Neuronal stem cell (in vitro differentiated cells): ENCODE measurements around the gene RBCK1.

Experiments
- DNase-seq: peaks from one replicate; pipeline ENCODE4 v3.0.0-alpha.2; 2013; ENCODE audit warnings: low spot score
- H2AFZ ChIP-seq: one replicate; pipeline ENCODE4 v1.6.1; 2013; ENCODE audit warnings: mild to moderate bottlenecking, low read length, inconsistent platforms
- H2AK5ac ChIP-seq: 2 replicates; pipeline ENCODE4 v1.6.1; 2013; ENCODE audit warnings: low read depth, mild to moderate bottlenecking, inconsistent platforms, low read length, moderate library complexity, mixed read lengths
- H2BK120ac ChIP-seq: 2 replicates; pipeline ENCODE4 v1.6.1; 2013; ENCODE audit warnings: low read depth, mild to moderate bottlenecking, inconsistent platforms, low read length, moderate library complexity, mixed read lengths
- H2BK12ac ChIP-seq: one replicate; pipeline ENCODE4 v1.6.1; 2013; ENCODE audit warnings: low read length, inconsistent platforms
- H2BK15ac ChIP-seq: 2 replicates; pipeline ENCODE4 v1.6.1; 2013; ENCODE audit warnings: mild to moderate bottlenecking, low read length, inconsistent platforms, mixed read lengths
- H2BK5ac ChIP-seq: one replicate; pipeline ENCODE4 v1.6.1; 2013; ENCODE audit warnings: inconsistent platforms, mild to moderate bottlenecking, low read length, moderate library complexity
- H3K14ac ChIP-seq: one replicate; pipeline ENCODE4 v1.6.1; 2013; ENCODE audit warnings: low read length, inconsistent platforms
- H3K18ac ChIP-seq: 2 replicates; pipeline ENCODE4 v1.6.1; 2013; ENCODE audit warnings: low read length, inconsistent platforms
- H3K23ac ChIP-seq: 2 replicates; pipeline ENCODE4 v1.6.1; 2013; ENCODE audit warnings: low read depth, mild to moderate bottlenecking, mixed read lengths, low read length, inconsistent platforms; ENCODE audit not compliant: poor library complexity
- H3K27ac ChIP-seq: replicated peaks from 3 replicates; pipeline ENCODE4 v1.5.1; 2013; ENCODE audit warnings: low read length, inconsistent platforms
- H3K27me3 ChIP-seq, 3 experiments: 2 replicates each; pipeline ENCODE4 v1.6.1; 2013; ENCODE audit warnings: low read length in 3 of 3, mild to moderate bottlenecking in 2 of 3, inconsistent platforms in 1 of 3, low read depth in 1 of 3, mixed read lengths in 1 of 3, moderate library complexity in 1 of 3; ENCODE audit not compliant: control insufficient read depth in 3 of 3, insufficient read depth in 3 of 3
- H3K36me3 ChIP-seq, 2 donors: replicated peaks in 1 of 2; 2 replicates each; pipeline ENCODE4 v1.6.1; 2013; ENCODE audit warnings: low read length in 2 of 2; ENCODE audit not compliant: control insufficient read depth in 2 of 2, insufficient read depth in 2 of 2
- H3K4ac ChIP-seq: 2 replicates; pipeline ENCODE4 v1.6.1; 2013; ENCODE audit warnings: inconsistent platforms, mild to moderate bottlenecking, low read length, moderate library complexity
- H3K4me1 ChIP-seq, 2 donors: 1 replicate in 1 of 2; 2 replicates in 1 of 2; pipeline ENCODE4 v1.6.1; 2013; ENCODE audit warnings: low read length in 2 of 2, low read depth in 1 of 2; ENCODE audit not compliant: control insufficient read depth in 2 of 2, insufficient read depth in 1 of 2
- H3K4me2 ChIP-seq: one replicate; pipeline ENCODE4 v1.6.1; 2013; ENCODE audit warnings: mild to moderate bottlenecking, low read length, inconsistent platforms; ENCODE audit not compliant: insufficient read depth, poor library complexity, severe bottlenecking
- H3K4me3 ChIP-seq, 2 donors: 2 replicates each; pipeline ENCODE4 v1.5.1; 2013; ENCODE audit warnings: low read length in 2 of 2, mild to moderate bottlenecking in 2 of 2, inconsistent platforms in 1 of 2, moderate library complexity in 1 of 2
- H3K79me1 ChIP-seq: one replicate; pipeline ENCODE4 v1.6.1; 2013; ENCODE audit warnings: low read depth, mild to moderate bottlenecking, inconsistent platforms, low read length, moderate library complexity
- H3K9ac ChIP-seq: one replicate; pipeline ENCODE4 v1.6.1; 2013; ENCODE audit warnings: mild to moderate bottlenecking, low read depth, low read length, inconsistent platforms; ENCODE audit not compliant: poor library complexity
- H3K9me3 ChIP-seq, 2 donors: replicated peaks in 1 of 2; 2 replicates each; pipeline versions ENCODE3 to v1.6.1; 2013; ENCODE audit warnings: low read length in 2 of 2, mild to moderate bottlenecking in 2 of 2, inconsistent platforms in 1 of 2, low read depth in 1 of 2, mixed read lengths in 1 of 2, moderate library complexity in 1 of 2; ENCODE audit not compliant: control insufficient read depth in 2 of 2, insufficient read depth in 1 of 2
- H4K8ac ChIP-seq: one replicate; pipeline ENCODE4 v1.6.1; 2013; ENCODE audit warnings: low read depth, mild to moderate bottlenecking, inconsistent platforms, low read length, moderate library complexity
- H4K91ac ChIP-seq: one replicate; pipeline ENCODE4 v1.6.1; 2013; ENCODE audit warnings: low read length, low read depth, mild to moderate bottlenecking, inconsistent platforms; ENCODE audit not compliant: poor library complexity
- WGBS, 2 donors: extraction: QIAGEN DNeasy Blood & Tissue Kit; methylation state at CpG; one replicate each; pipeline ENCODE4 v1.1.7; 2013; ENCODE audit warnings: missing lambda C conversion rate in 2 of 2, mixed read lengths in 1 of 2; ENCODE audit not compliant: insufficient read length in 2 of 2, insufficient replicate concordance in 1 of 2; ENCODE audit errors: extremely low coverage in 2 of 2; 5-methylcytosine and 5-hydroxymethylcytosine counted together

The RBCK1 gene

DNA sequence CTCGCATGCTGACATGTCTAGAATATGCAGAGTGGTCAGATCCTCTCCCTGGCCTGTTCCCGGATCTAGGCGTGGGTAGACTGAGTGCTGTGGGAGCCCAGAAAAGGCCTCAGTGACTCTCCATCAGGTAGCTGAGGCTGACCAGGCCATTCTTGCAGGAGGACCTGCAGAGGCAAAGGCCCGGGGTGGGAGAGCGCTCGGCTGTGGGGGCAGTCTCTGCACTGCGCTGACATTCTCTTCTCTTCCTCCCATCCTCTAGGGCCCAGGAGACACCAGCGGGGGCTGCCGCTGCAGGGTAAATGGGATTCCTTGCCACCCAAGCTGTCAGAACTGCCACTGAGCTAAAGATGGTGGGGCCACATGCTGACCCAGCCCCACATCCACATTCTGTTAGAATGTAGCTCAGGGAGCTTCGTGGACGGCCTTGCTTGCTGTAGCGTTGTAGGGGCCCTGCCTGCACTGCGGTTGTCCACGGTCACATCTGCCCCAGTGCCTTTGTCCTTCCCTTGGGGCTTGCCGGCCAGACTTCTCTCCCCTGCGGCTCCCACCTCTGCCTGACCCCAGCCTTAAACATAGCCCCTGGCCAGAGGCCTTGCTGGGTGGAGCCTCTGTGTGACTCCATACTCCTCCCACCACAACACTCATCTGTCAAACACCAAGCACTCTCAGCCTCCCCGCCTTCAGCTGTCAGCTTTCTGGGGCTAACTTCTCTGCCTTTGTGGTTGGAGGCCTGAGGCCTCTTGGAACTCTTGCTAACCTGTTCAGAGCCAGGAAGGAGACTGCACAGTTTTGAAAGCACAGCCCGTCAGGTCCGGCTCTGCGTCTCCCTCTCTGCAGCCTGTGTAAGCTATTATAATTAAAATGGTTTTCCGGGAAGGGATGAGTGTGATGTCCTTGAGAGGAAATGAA lies 22.2 kb downstream of the RBCK1 start:
- H3K9me3 ChIP-seq, result no peaks in the 10 kb centered on the region
- no peak overlapping the region for H3K9ac ChIP-seq
- H3K23ac ChIP-seq, result no peak overlapping the region
- H3K4me1 ChIP-seq, result peaks cover 0 to 3% of the 10 kb centered on the region in 2 donors
- H3K4me3 ChIP-seq, result no peak overlapping the region
- no peak overlapping the region for H2BK15ac ChIP-seq
- no peak overlapping the region for H3K14ac ChIP-seq
- no peak overlapping the region for H2AK5ac ChIP-seq
- H3K79me1 ChIP-seq, result no peaks in the 10 kb centered on the region
- no peak overlapping the region for H4K8ac ChIP-seq
- H3K27ac ChIP-seq, result no peak overlapping the region
- H2BK12ac ChIP-seq, result no peak overlapping the region
- H2AFZ ChIP-seq, result no peak overlapping the region
- no peak overlapping the region for H3K4me2 ChIP-seq
- no peak overlapping the region for H2BK5ac ChIP-seq
- no peaks in the 10 kb centered on the region for H3K27me3 ChIP-seq
- no peak overlapping the region for H2BK120ac ChIP-seq
- H3K36me3 ChIP-seq, result peaks cover 20 to 64% of the 10 kb centered on the region in 2 donors
- H3K4ac ChIP-seq, result no peak overlapping the region
- no peak overlapping the region for H4K91ac ChIP-seq
- DNase-seq, result no peak
- WGBS, 2 donors, result no CpG with 5 or more reads among the region's 21 CpGs
- H3K18ac ChIP-seq, result no peak overlapping the region

DNA sequence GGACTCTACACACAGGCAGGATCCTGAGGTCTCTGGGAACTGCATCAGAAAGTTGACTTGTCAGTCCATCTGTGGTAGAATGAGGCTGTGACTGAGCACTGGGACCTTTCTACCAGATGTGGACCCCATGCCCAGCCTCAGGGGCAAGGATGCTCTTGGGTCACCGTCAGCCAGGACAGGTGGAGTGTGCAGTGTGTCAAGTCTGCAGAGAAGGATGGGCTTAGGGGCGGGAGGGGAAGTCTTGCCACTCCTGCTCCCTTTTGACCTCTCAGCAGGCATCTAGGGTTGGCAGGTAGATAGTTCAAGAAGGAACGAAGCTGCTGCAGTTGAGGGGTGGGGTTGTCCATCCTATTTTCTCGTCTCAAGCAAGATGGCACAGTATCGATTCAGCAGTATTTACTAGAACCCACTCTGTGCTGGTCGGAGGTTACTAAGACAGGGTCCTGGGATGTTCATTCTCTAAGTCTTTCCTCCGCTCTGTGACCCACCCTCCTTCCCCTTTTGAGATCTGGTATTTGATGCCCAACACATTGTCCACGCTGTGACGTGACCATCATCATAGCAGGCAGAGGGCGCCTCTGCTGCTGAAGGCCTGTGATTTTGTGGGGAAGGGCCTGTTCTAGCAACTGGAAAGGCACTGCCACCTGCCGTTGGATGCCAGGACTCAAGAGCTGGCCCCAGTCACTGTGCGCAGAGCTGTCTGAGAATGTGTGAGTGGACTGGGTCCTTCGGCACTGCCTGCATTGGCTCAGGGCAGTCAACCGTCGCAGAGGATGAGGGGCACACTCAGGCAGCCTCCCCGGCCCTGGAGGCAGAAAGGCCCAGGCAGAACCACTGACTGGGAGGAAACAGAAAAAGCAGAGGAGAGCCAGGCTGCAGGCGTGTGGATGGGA lies 23.2 kb downstream of the RBCK1 start:
- no peak overlapping the region for H2BK5ac ChIP-seq
- H2BK120ac ChIP-seq, result no peak overlapping the region
- H3K14ac ChIP-seq, result no peak overlapping the region
- peak; percentile 43 for DNase-seq
- no peak overlapping the region for H2AK5ac ChIP-seq
- no peak overlapping the region for H3K4me3 ChIP-seq
- peaks cover 24 to 71% of the 10 kb centered on the region in 2 donors for H3K36me3 ChIP-seq
- no peak overlapping the region for H3K9ac ChIP-seq
- no peak overlapping the region for H4K91ac ChIP-seq
- H3K9me3 ChIP-seq, result no peaks in the 10 kb centered on the region
- H3K23ac ChIP-seq, result peak overlapping the region; percentile 39
- no peak overlapping the region for H3K27ac ChIP-seq
- no peak overlapping the region for H2BK12ac ChIP-seq
- no peak overlapping the region for H4K8ac ChIP-seq
- H3K4ac ChIP-seq, result no peak overlapping the region
- H2BK15ac ChIP-seq, result no peak overlapping the region
- no CpG with 5 or more reads among the region's 17 CpGs for WGBS, 2 donors
- no peaks in the 10 kb centered on the region for H3K27me3 ChIP-seq
- H3K79me1 ChIP-seq, result no peaks in the 10 kb centered on the region
- peaks cover 0 to 3% of the 10 kb centered on the region in 2 donors for H3K4me1 ChIP-seq
- no peak overlapping the region for H3K4me2 ChIP-seq
- no peak overlapping the region for H2AFZ ChIP-seq
- H3K18ac ChIP-seq, result peak overlapping the region; percentile 5

DNA sequence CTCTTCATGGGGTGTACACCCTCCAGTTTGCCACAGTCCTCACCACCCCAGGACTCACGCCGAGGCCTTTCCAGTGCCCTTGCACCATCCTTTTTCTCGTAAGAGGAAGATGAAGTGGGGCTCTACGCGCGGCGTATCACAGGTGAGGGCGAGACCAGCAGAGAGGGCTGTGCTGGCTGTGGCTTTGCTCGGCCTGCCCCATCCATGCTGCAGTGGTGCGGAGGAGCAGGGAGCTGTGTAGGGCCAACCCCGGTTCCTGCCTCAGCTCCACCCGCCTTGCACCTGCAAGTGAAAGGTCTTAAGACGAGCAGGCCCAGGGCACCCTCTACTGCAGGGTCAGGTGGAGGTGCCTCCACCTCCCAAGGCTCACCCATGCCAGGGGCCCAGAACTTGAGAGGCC lies 24.1 kb downstream of the RBCK1 start:
- Histone ChIP-seq H3K79me1 (no peaks in the 10 kb centered on the region), H3K4ac (no peak overlapping the region), H3K4me3 (no peak overlapping the region)

More for the DNA sequence above, 24.1 kb downstream of the RBCK1 start:
- H3K9me3 ChIP-seq, result no peaks in the 10 kb centered on the region
- no peak overlapping the region for H2AFZ ChIP-seq
- H3K27ac ChIP-seq, result no peak overlapping the region
- DNase-seq, result no peak
- H3K27me3 ChIP-seq, result no peaks in the 10 kb centered on the region
- no peak overlapping the region for H4K91ac ChIP-seq
- H2BK5ac ChIP-seq, result no peak overlapping the region
- H3K18ac ChIP-seq, result peak overlapping the region; percentile 45
- peaks cover 0 to 3% of the 10 kb centered on the region in 2 donors for H3K4me1 ChIP-seq
- H2AK5ac ChIP-seq, result no peak overlapping the region
- H3K23ac ChIP-seq, result peak overlapping the region; percentile 76
- no peak overlapping the region for H2BK12ac ChIP-seq
- no peak overlapping the region for H2BK120ac ChIP-seq
- no peak overlapping the region for H3K14ac ChIP-seq
- peaks cover 26 to 71% of the 10 kb centered on the region in 2 donors for H3K36me3 ChIP-seq
- no CpG with 5 or more reads among the region's 13 CpGs for WGBS, 2 donors
- peak overlapping the region; percentile 47 for H3K9ac ChIP-seq
- H4K8ac ChIP-seq, result no peak overlapping the region
- H3K4me2 ChIP-seq, result no peak overlapping the region
- H2BK15ac ChIP-seq, result no peak overlapping the region
